ENCODE data around the gene TSPEAR.
"Not testable (repeated sequence)": the region's sequence is repeated elsewhere in the genome, so short reads cannot be mapped to it uniquely, and the experiment has no call there.

Gene TSPEAR

DNA sequence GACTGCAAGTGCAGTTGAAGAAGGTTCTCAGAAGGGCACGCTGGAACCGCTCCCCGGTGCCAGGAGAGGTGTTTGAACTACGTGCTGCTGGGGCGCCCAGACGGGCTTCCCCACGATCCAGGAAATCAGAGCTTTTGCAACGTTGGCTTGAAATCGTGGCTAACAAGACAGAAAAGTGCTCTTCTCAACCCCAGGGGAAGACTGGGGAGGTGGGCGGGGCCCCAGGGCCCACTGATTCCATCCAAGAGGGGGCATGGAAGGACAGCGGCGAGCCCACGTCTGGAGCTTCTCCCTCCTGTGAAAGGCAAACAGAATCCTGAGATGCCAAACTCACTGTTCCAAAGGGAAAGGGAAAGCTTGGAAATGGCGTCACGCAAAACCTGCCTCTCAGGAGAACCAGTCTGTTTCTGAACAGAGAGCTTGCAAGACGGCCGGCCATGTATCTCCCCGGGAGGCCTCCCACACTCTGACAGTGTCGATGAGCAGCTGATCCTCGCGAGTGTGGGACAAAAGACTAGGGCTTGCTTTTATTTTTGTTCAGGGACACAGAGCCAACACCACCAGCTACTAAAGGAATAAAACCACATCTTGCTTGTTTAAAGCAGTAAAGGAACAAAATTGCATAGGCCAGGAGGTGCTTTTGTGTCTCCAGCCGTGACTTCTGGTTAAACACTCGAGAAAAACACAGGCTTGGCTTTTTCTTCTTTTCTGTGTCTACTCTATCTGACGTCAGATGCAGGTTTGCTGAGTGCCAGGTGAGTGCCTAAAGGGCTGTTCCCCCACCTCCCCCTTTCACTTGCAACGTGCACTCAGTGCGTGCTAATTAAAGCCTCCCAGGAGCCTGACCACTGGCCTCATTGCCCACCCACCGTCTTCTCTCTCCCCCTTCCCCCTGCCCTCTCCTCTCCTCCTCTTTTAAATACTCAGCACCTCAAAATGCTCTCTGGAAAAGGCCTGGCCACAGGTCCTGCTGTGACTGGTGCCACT, 214.5 kb downstream of the TSPEAR start:
- DNase-seq = no peak

DNA sequence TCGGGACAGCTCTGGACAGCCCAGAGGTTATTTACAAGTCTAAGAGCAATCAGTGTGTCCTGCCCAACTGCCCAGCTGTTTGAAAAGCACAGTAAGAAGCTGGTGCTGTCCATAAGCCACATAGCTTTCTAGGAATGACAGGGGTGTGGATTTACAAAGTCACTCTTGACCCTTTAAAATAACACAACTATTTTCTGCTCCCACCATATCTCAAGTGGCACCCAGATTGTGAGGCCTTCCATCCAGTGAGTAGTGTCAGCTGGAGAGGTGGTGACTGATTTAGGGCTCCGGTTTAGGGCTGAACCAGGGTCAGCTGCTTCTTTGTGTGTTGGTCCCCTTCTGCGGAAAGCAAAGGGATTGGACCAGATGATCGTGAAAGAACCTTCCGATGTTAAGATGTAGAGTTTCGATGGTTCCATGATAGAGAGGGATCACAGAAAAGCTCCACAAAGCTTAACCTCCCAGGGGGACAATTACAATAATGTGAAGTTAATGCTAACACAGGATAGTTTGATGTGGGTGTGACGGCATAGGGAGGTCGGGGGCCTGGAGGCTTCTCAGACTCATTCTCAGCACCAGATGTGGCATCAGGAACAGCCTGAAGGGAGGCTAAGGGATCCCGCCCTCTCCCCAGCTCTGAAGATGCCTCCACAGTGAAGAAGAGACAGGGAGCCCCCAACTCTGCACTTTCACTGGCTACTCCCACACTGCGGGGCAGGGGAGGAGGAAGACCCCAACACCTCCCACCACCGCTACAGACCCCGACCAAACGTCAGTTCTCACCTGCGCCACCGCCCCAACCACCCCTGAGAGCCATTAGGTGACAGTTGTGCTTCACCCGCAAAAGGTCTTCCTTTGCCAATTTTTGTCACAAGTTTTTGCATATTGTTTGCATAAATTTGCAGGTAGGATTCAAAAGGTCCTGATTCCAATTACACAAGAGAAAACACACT, 215.5 kb downstream of the TSPEAR start:
- DNase-seq = no peak

DNA sequence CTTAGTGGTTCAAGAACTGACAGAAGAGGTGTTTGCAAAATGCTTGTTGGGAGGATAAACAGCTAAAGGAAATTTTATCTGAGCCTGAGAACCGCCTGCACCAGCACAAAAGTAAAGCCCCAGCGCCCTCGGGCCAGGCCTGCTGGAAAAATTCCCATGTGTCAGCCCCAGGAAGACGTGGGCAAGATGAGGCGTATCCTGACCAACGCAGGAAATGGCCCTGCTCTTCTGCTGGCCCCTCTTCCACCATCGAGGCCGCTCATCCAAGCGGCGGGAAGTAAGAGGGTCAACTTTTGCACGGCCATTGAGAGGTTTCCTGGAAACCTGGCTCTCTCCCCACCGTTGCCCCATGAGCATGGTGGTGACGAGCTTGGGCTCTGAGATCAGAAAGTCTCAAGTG, 216.4 kb downstream of the TSPEAR start:
- DNase-seq = no peak

GRCh38 chr21:44494418-44494817, 217.0 kb downstream of the TSPEAR start:
- DNase-seq = no peak

GRCh38 chr21:44492567-44493385, 218.6 kb downstream of the TSPEAR start:
- DNase-seq = peak; percentile 18

DNA sequence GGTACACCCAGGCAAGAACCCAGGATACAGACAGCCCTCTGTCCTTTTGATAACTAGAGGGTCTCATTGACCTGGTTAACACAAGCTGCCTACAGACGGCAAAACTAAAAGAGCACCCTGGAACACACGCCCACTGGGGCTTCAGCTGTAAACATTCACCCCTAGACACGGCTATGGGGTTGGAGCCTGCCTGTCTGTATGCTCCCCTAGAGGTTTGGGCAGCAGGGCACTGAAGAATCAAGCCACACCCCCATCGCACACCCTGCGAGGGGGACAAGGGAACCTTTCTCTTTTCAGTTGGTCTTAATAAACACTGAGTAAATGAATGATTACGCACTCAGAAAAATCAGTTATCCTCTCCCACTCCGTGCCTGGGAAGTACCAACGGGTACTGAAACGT, 220.6 kb downstream of the TSPEAR start:
- no peak for DNase-seq

DNA sequence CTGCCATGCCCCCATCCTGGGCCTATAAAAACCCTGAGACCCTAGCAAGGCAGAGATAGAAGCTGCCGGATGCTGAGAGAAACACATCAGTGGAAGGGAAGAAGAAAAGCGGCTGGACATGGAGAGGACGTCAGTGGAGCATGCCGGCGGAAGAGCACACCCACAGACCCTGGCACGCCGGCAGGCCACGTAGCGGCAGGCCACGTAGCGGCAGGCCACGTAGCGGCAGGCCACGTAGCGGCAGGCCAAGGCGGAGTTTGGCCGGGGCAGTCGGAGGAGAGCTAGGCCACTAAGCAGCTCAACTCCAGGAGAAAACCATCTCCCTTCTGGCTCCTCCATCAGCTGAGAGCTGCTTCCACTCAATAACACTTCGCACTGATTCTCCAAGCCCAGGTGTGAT, 221.0 kb downstream of the TSPEAR start:
- DNase-seq = no peak

GRCh38 chr21:44489962-44490361, 221.4 kb downstream of the TSPEAR start:
- DNase-seq = no peak

DNA sequence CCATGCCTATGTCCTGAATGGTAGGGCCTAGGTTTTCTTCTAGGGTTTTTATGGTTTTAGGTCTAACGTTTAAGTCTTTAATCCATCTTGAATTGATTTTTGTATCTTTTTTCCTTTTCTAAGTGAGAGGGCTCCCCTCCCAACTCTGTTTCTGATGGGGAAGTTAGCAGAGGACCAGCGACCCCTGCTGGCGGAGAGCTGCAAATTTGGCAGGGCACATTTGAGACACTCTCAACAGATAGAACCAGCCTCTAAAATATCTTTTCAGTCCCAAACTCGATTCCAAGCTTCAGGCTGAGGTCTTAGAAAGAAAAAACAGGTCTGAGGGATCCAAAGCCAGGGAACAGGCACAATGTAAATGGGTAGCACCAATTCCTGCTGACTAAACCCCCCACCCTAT, 223.5 kb downstream of the TSPEAR start:
- DNase-seq = peak; percentile 24

- DNase-seq = no peak
Measured at GRCh38 chr21:44486302-44486701, 225.1 kb downstream of the TSPEAR start.

GRCh38 chr21:44485796-44486195, 225.6 kb downstream of the TSPEAR start:
- no peak for DNase-seq

GRCh38 chr21:44485254-44485793, 226.0 kb downstream of the TSPEAR start:
- no peak for DNase-seq

DNA sequence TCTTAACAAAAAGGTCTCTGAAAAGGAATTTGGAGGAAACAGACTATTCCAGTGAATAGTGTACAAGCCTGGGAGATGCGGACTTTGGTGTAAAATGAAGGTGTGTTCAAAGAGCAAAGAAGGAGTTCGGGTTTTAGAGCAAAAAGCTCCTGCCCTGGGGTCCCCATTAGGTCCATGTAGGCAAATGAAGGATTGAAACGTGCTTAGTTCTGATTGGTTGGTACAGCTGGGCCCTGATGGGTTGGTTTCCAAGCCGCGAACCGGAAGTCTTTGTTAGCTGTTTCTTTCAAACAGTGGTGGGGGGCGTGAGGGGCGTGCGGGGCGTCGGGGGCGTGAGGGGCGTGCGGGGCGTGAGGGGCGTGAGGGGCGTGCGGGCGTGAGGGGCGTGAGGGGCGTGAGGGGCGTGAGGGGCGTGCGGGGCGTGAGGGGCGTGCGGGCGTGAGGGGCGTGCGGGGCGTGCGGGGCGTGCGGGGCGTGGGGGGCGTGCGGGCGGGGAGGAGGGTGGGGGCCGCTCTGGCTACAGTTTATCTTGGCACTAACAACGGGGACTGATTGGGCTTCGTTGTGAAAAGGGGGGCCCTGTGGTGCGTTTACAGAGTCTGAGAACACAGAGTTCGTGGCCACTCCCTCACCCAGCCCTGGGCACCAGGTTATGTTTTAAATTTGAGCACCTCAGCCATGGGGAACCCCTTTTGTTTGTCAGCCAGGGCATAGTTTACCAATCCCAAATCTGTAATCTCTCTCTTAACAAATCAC, 226.7 kb downstream of the TSPEAR start:
- DNase-seq = no peak

- DNase-seq = no peak
Measured at GRCh38 chr21:44483288-44484237, 227.8 kb downstream of the TSPEAR start.

- no peak for DNase-seq
Measured at GRCh38 chr21:44482581-44483287, 228.6 kb downstream of the TSPEAR start.

DNA sequence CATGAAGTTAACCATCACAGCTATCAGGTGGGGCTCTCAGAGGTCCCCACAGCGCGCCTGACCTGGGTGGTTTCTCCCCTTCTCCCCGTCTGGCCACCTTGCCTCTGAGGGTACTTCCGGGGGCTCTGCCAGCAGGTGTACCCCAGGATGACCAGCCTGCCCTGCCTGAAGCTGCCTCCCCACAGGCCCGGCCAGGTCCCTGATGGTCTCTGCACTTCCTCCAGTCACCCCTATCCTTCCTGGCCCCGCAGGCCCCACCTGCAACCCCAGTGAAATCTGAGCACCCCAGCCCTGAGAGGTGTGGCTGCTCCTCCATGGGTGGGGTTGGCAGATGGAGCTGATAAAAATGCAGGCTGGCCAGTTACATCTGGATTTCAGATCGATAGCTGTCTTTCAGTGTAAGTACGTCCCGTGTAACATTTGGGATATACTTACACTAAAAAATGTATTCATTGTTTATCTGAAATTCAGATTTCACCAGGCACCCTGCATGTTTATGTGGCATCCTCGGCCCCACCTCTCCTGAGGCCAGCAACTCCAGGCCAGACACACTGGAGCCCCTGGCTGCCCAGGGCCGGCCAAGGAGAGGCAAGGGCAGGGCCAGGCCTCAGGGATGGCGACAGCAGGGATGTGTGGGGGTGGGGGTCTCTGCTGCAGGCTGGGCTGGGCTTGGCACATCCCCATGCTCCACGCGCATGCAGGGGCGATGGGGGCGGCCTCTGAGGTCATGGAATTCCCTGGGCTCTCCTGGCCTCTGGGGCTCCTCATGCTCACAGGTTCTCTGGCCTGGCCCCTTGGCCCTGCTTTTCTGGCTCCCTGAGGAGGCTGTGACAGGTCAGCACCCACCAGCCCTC, 230.9 kb downstream of the TSPEAR start:
- DNase-seq = no peak

DNA sequence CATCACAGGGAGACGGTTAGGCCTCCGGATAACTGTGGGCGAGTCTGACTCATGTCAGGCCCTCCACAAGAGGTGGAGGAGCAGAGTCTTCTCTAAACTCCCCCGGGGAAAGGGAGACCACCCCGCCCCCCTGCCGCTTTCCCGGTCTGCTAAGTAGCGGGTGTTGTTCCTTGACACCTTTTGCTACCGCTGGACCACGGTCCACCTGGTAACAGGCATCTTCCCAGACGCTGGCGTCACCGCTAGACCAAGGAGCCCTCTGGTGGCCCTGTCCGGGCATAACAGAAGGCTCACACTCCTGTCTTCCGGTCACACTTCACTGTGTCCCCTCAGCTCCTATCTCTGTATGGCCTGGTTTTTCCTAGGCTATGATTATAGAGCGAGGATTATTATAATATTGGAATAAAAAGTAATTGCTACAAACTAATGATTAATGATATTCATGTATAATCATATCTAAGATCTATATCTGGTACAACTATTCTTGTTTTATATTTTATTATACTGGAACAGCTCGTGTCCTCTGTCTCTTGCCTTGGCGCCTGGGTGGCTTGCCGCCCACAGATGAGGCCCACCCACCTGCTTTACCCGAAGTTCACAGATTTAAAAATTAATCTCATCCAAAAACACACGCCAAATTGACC, 231.7 kb downstream of the TSPEAR start:
- not testable (repeated sequence) for DNase-seq

GRCh38 chr21:44478801-44479167, 232.6 kb downstream of the TSPEAR start:
- no peak for DNase-seq

Data from inflammatory macrophage treated with lipopolysaccharide for 4 hours (primary cell).